Uterus (tissue), 2 donors: Measurements from ENCODE around the gene PABPC1L.

Experiments used
- POLR2A ChIP-seq, 2 donors: fragments of 450-650 bp; IDR thresholded peaks; one replicate each; pipeline ENCODE4 v1.6.1; 2016; ENCODE audit warnings: antibody characterized with exemption in 2 of 2, mild to moderate bottlenecking in 1 of 2, moderate library complexity in 1 of 2
- TF ChIP-seq, protein P1 (sequence below), 4 experiments: fragments of 200-600 bp in 2 of 4; fragments of 450-650 bp in 2 of 4; sonication (generic) in 2 of 4; IDR thresholded peaks; one replicate each; pipeline ENCODE4 v1.5.1; 2016 to 2019; ENCODE audit warnings: antibody characterized with exemption in 4 of 4, mild to moderate bottlenecking in 2 of 4, moderate library complexity in 1 of 4

DNA sequence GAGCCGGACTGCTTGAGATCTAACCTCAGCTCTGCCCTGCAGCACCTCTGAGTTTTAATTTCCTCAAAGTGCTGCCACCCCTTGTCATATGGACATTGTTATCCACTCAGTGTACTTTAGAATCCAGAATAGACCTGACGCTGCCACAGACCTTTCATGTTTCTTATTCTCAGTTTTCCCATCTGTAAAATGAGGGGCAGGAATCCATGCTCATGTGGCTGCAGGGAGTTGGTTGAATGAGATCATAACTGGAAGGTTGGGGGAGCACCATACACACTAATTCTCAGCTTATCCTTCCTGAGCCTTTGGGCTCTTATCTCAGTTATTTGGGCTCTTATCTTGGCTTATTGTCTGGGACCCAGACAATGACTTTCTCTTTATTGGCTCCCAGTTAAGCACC, 2.3 kb downstream of the PABPC1L start:
- TF ChIP-seq, protein P1, sequence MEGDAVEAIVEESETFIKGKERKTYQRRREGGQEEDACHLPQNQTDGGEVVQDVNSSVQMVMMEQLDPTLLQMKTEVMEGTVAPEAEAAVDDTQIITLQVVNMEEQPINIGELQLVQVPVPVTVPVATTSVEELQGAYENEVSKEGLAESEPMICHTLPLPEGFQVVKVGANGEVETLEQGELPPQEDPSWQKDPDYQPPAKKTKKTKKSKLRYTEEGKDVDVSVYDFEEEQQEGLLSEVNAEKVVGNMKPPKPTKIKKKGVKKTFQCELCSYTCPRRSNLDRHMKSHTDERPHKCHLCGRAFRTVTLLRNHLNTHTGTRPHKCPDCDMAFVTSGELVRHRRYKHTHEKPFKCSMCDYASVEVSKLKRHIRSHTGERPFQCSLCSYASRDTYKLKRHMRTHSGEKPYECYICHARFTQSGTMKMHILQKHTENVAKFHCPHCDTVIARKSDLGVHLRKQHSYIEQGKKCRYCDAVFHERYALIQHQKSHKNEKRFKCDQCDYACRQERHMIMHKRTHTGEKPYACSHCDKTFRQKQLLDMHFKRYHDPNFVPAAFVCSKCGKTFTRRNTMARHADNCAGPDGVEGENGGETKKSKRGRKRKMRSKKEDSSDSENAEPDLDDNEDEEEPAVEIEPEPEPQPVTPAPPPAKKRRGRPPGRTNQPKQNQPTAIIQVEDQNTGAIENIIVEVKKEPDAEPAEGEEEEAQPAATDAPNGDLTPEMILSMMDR (IDR thresholded peaks at IDR 0.05) = no peak
- TF ChIP-seq POLR2A (IDR thresholded peaks at IDR 0.05) = no peak
